Endothelial cell of umbilical vein (primary cell): ENCODE measurements around the gene LPP. TPM values are rescaled to one million over a fixed set of nuclear protein-coding genes. Genes with fewer than 3 reads are reported as not detected.

Experiments used
- BruUV-seq: library from RNA; stranded (reverse); fragments of 400-500 nt; replicated peaks from 2 replicates; lab custom pipeline; 2021; lab: Mats Ljungman, UMichigan
- CTCF ChIA-PET: fragments of 300-600, 350-600 bp; sonication (Branson Sonifier 250); formaldehyde crosslinking; loops from one replicate; lab custom pipeline; 2021; ENCODE audit warnings: antibody characterized with exemption, inconsistent platforms; lab: Charles Lee
- POLR2A ChIA-PET: fragments of 300-600, 350-600 bp; sonication (Branson Sonifier 250); formaldehyde crosslinking; loops from one replicate; lab custom pipeline; 2021; ENCODE audit warnings: antibody characterized with exemption, inconsistent platforms; lab: Charles Lee
- DNase-seq: peaks from one replicate; pipeline ENCODE4 v3.0.0-alpha.2; 2011; ENCODE audit warnings: low read depth, low spot score
- FAIRE-seq: peaks from 2 replicates; lab custom pipeline; 2011; peaks lifted over from hg19 to GRCh38; lab: Jason Lieb, UNC
- H2AFZ ChIP-seq: 2 replicates; pipeline ENCODE4 v1.6.0; 2012; ENCODE audit warnings: low read depth, low read length, control low read depth, inconsistent platforms
- H3K27ac ChIP-seq: 2 replicates; pipeline ENCODE4 v1.5.1; 2011; ENCODE audit warnings: low read depth, mild to moderate bottlenecking, control low read depth, low read length, moderate library complexity; ENCODE audit not compliant: insufficient read depth
- H3K27me3 ChIP-seq, 2 experiments: 2 replicates each; pipeline versions ENCODE4 v1.6.0 to v1.6.1; 2011; ENCODE audit warnings: low read length in 2 of 2, mixed read lengths in 1 of 2; ENCODE audit not compliant: control insufficient read depth in 2 of 2, insufficient read depth in 2 of 2
- H3K36me3 ChIP-seq, 2 experiments: 2 replicates in 1 of 2; 3 replicates in 1 of 2; pipeline ENCODE4 v1.5.1; 2011; ENCODE audit warnings: low read length in 2 of 2, mild to moderate bottlenecking in 1 of 2, moderate library complexity in 1 of 2; ENCODE audit not compliant: control insufficient read depth in 2 of 2, insufficient read depth in 2 of 2; ENCODE audit errors: extremely low read depth in 1 of 2
- H3K4me1 ChIP-seq: 3 replicates; pipeline ENCODE4 v1.5.1; 2011; ENCODE audit warnings: mild to moderate bottlenecking, low read length; ENCODE audit not compliant: control insufficient read depth, insufficient read depth; ENCODE audit errors: extremely low read depth
- H3K4me2 ChIP-seq: 2 replicates; pipeline ENCODE4 v1.6.1; 2011; ENCODE audit warnings: low read length, control low read depth, mixed read lengths; ENCODE audit not compliant: insufficient read depth
- H3K4me3 ChIP-seq, 3 experiments: fragments of 200-600 bp in 1 of 3; sonication (generic), shearing (Covaris generic) in 1 of 3; replicated peaks in 1 of 3; 2 replicates each; pipeline ENCODE4 v1.5.1; 2011 to 2016; ENCODE audit warnings: control low read depth in 3 of 3, low read length in 3 of 3, mild to moderate bottlenecking in 2 of 3, inconsistent platforms in 1 of 3, low read depth in 1 of 3, moderate library complexity in 1 of 3; ENCODE audit not compliant: insufficient read depth in 1 of 3
- H3K79me2 ChIP-seq: 2 replicates; pipeline ENCODE4 v1.6.0; 2012; ENCODE audit warnings: low read length, inconsistent platforms; ENCODE audit not compliant: control insufficient read depth, insufficient read depth
- H3K9ac ChIP-seq: replicated peaks from 2 replicates; pipeline ENCODE3; 2011; ENCODE audit warnings: low read length, control low read depth; ENCODE audit not compliant: insufficient read depth; ENCODE audit errors: extremely low read depth
- H3K9me1 ChIP-seq: replicated peaks from 3 replicates; pipeline ENCODE4 v1.6.0; 2011; ENCODE audit warnings: mild to moderate bottlenecking, low read length; ENCODE audit not compliant: control insufficient read depth, insufficient read depth; ENCODE audit errors: extremely low read depth
- H3K9me3 ChIP-seq: replicated peaks from 2 replicates; pipeline ENCODE4 v1.5.1; 2012; ENCODE audit warnings: low read length, inconsistent platforms; ENCODE audit not compliant: control insufficient read depth, insufficient read depth
- H4K20me1 ChIP-seq: replicated peaks from 2 replicates; pipeline ENCODE3; 2011; ENCODE audit warnings: mild to moderate bottlenecking, low read length; ENCODE audit not compliant: control insufficient read depth, insufficient read depth; ENCODE audit errors: extremely low read depth
- EZH2 ChIP-seq: IDR thresholded peaks from 2 replicates; pipeline ENCODE4 v1.6.1; 2012; ENCODE audit warnings: borderline replicate concordance, low read depth, mild to moderate bottlenecking, moderate library complexity, low read length, inconsistent platforms; ENCODE audit not compliant: severe bottlenecking
- FOS ChIP-seq: IDR thresholded peaks from 2 replicates; pipeline ENCODE4 v1.6.1; 2011; ENCODE audit warnings: mild to moderate bottlenecking, low read length, moderate library complexity, borderline replicate concordance; ENCODE audit not compliant: insufficient read depth
- GATA2 ChIP-seq: IDR thresholded peaks from 2 replicates; pipeline ENCODE4 v1.7.0; 2011; ENCODE audit warnings: low read depth, mild to moderate bottlenecking, moderate library complexity, mixed read lengths, low read length; ENCODE audit not compliant: insufficient read length, insufficient read depth
- JUN ChIP-seq: IDR thresholded peaks from 2 replicates; pipeline ENCODE4 v1.6.1; 2011; ENCODE audit warnings: borderline replicate concordance, low read depth; ENCODE audit not compliant: insufficient read length, insufficient read depth
- MYC ChIP-seq: IDR thresholded peaks from one replicate; pipeline ENCODE4 v1.6.1; 2011; ENCODE audit warnings: mild to moderate bottlenecking, low read depth, low read length
- POLR2A ChIP-seq: IDR thresholded peaks from 2 replicates; pipeline ENCODE4 v1.6.1; 2012; ENCODE audit warnings: low read depth, mild to moderate bottlenecking, control low read depth, low read length
- POLR2AphosphoS5 ChIP-seq: IDR thresholded peaks from 2 replicates; pipeline ENCODE4 v1.6.1; 2012; ENCODE audit warnings: low read depth, mild to moderate bottlenecking, control low read depth, low read length, moderate library complexity; ENCODE audit not compliant: insufficient read depth
- dilution Hi-C: fragments of 300-500 bp; cut with MboI; formaldehyde crosslinking; loops from one replicate; pipeline ENCODE4 v1.15.0; 2019; ENCODE audit warnings: low sequenced_read_pairs; ENCODE audit not compliant: extremely low pct_ligation_motif_present
- intact Hi-C: fragments of 100-400 bp; cut with micrococcal nuclease; formaldehyde crosslinking; loops from one replicate; pipeline ENCODE4 v1.10.0; 2022
- polyA plus RNA-seq, 4 experiments: library from polyadenylated mRNA; depleted of rRNA in 3 of 4; stranded (reverse) in 3 of 4; unstranded in 1 of 4; fragments of >200 nt; gene quantifications; 2 replicates each; pipeline versions ENCODE4 v1.2.1 to v1.2.3, GENCODE V29; 2011 to 2012; ENCODE audit warnings: missing spikeins in 1 of 4
- total RNA-seq: library from RNA; stranded (reverse); gene quantifications from 2 replicates; pipeline ENCODE4 v1.2.3, GENCODE V29; 2021
- TF ChIP-seq, protein P1 (sequence below), 2 donors: IDR thresholded peaks; 1 replicate in 1 of 2; 2 replicates in 1 of 2; pipeline ENCODE4 v1.5.1; 2011; ENCODE audit warnings: low read length in 2 of 2, mild to moderate bottlenecking in 2 of 2, moderate library complexity in 2 of 2, control low read depth in 1 of 2, inconsistent platforms in 1 of 2, low read depth in 1 of 2; ENCODE audit not compliant: insufficient read depth in 1 of 2; ENCODE audit errors: extremely low read depth in 1 of 2
- TF ChIP-seq, protein P2 (sequence below): IDR thresholded peaks from 2 replicates; pipeline ENCODE4 v1.6.1; 2011; ENCODE audit not compliant: insufficient read depth, insufficient read length

Gene LPP
- total and polyA plus RNA-seq, 2 donors (not counting 3 experiments of a cell fraction or from before 2014, with no cell fraction given): 16.9 to 153 TPM

DNA sequence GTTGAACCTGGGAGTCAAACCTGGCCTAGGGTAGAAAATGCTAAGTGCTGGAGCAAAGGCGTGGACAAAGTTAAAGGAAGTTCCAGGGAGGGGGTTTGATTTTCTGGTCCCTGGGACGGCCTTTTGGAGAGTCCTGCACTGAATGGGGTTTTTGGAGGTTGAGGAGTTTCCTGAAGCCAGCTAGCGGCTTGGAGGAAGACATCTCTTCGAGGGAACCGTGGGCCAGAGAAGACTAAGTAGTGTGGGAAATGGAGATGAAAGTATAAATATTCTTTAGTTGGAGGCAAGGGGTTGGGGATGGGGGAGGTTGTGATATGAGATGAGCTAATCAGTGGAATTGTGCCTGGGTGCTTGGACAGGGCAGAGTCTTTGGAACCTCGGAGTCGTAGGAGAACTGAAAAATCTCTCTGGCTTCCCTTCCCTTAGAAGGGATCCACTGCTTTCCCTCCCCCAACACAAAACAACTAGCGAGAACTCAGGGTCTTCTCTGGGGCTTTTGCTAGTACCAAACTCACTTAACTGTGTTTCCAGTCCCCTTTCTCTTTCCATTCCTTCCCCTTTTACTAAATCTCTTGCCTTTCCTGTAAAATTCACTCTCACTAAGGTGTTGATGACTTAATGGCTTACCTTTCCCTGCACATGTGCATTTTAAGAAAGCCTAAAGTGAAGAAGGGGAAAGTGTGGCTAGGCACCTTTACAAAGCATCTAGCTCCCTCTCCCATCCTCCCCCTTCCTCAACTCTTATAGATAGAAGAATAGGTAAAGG, 1.0 kb downstream of the LPP start:
- Histone ChIP-seq H4K20me1 (no peaks in the 10 kb centered on the region), H3K9me3 (no peaks in the 10 kb centered on the region), H3K4me3 (peak overlapping the region; percentile 91 to 94 (median 92)), H3K4me1 (peaks cover 20% of the 10 kb centered on the region), H3K36me3 (no peaks in the 10 kb centered on the region), H3K9ac (peak overlapping the region; percentile 90), H3K9me1 (no peaks in the 10 kb centered on the region), H3K79me2 (peaks cover 56% of the 10 kb centered on the region), H3K27me3 (no peaks in the 10 kb centered on the region), H2AFZ (peak overlapping the region; percentile 17), H3K27ac (peak overlapping the region; percentile 91), H3K4me2 (peak overlapping the region; percentile 96)
- TF ChIP-seq EZH2: no peak
- no peak for TF ChIP-seq POLR2AphosphoS5
- TF ChIP-seq MYC: no peak
- TF ChIP-seq FOS: no peak
- no peak for TF ChIP-seq GATA2
- TF ChIP-seq, protein P1, sequence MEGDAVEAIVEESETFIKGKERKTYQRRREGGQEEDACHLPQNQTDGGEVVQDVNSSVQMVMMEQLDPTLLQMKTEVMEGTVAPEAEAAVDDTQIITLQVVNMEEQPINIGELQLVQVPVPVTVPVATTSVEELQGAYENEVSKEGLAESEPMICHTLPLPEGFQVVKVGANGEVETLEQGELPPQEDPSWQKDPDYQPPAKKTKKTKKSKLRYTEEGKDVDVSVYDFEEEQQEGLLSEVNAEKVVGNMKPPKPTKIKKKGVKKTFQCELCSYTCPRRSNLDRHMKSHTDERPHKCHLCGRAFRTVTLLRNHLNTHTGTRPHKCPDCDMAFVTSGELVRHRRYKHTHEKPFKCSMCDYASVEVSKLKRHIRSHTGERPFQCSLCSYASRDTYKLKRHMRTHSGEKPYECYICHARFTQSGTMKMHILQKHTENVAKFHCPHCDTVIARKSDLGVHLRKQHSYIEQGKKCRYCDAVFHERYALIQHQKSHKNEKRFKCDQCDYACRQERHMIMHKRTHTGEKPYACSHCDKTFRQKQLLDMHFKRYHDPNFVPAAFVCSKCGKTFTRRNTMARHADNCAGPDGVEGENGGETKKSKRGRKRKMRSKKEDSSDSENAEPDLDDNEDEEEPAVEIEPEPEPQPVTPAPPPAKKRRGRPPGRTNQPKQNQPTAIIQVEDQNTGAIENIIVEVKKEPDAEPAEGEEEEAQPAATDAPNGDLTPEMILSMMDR (IDR thresholded peaks at IDR 0.05; ENCODE audit: extremely low read depth in 1 of 2, insufficient read depth in 1 of 2, low read depth in 1 of 2, low read length in 2 of 2): no peak
- TF ChIP-seq, protein P2, sequence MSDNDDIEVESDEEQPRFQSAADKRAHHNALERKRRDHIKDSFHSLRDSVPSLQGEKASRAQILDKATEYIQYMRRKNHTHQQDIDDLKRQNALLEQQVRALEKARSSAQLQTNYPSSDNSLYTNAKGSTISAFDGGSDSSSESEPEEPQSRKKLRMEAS: no peak
- no peak for TF ChIP-seq POLR2A
- TF ChIP-seq JUN: no peak
- dilution Hi-C loops (no loop called here), intact Hi-C loops (loop anchor here (1.0 to 10.0 kb wide), 9 partner anchors 32 to 800 kb away; partner anchors contain the start of gene BCL6)
- BruUV-seq: no TSS peak
- CTCF ChIA-PET: interaction anchor here (0.6 to 1.4 kb wide), 6 partner anchors 9 to 800 kb away, joined by 3 to 6 read pairs (median 3); no protein-coding TSS in a partner anchor
- POLR2A ChIA-PET: no interaction called here
- FAIRE-seq (peak; percentile 56), DNase-seq (no peak)
